CD14-positive monocyte (primary cell): ENCODE measurements around the gene NEGR1. TPM values are rescaled to one million over a fixed set of nuclear protein-coding genes. Genes with fewer than 3 reads are reported as not detected.

Experiments
- DNase-seq, 3 donors: peaks; one replicate each; pipeline ENCODE4 v3.0.0-alpha.2; 2011 to 2022
- H2AFZ ChIP-seq: 2 replicates; pipeline ENCODE4 v1.6.0; 2012; ENCODE audit warnings: mild to moderate bottlenecking, low read depth, low read length, inconsistent platforms; ENCODE audit not compliant: insufficient read depth, poor library complexity, severe bottlenecking
- H3K27ac ChIP-seq, 2 donors: 1 replicate in 1 of 2; 2 replicates in 1 of 2; pipeline ENCODE4 v1.5.1; 2012 to 2013; ENCODE audit warnings: low read length in 2 of 2, control low read depth in 1 of 2, inconsistent platforms in 1 of 2, low read depth in 1 of 2, mild to moderate bottlenecking in 1 of 2
- H3K27me3 ChIP-seq, 2 donors: one replicate each; pipeline versions ENCODE4 v1.6.0 to v1.6.1; 2011 to 2013; ENCODE audit warnings: low read length in 2 of 2; ENCODE audit not compliant: control insufficient read depth in 2 of 2, insufficient read depth in 2 of 2
- H3K36me3 ChIP-seq, 2 donors: replicated peaks in 1 of 2; 1 replicate in 1 of 2; 2 replicates in 1 of 2; pipeline versions ENCODE4 v1.5.1 to v1.6.1; 2012 to 2013; ENCODE audit warnings: low read length in 2 of 2, control low read depth in 1 of 2, inconsistent platforms in 1 of 2, mild to moderate bottlenecking in 1 of 2; ENCODE audit not compliant: insufficient read depth in 2 of 2, control insufficient read depth in 1 of 2
- H3K4me1 ChIP-seq, 2 donors: 1 replicate in 1 of 2; 2 replicates in 1 of 2; pipeline versions ENCODE4 v1.5.1 to v1.6.1; 2012 to 2013; ENCODE audit warnings: low read length in 2 of 2, control low read depth in 1 of 2, inconsistent platforms in 1 of 2, mild to moderate bottlenecking in 1 of 2, moderate library complexity in 1 of 2; ENCODE audit not compliant: insufficient read depth in 2 of 2, control insufficient read depth in 1 of 2
- H3K4me2 ChIP-seq: replicated peaks from 2 replicates; pipeline ENCODE3; 2012; ENCODE audit warnings: low read length, moderate library complexity, mild to moderate bottlenecking; ENCODE audit not compliant: poor library complexity, severe bottlenecking; ENCODE audit errors: extremely low read depth
- H3K4me3 ChIP-seq, 3 experiments: fragments of 200-600 bp in 1 of 3; sonication (generic) in 1 of 3; replicated peaks in 1 of 3; 1 replicate in 2 of 3; 2 replicates in 1 of 3; pipeline ENCODE4 v1.5.1; 2011 to 2013; ENCODE audit warnings: low read length in 3 of 3, mild to moderate bottlenecking in 3 of 3, control low read depth in 2 of 3, low read depth in 2 of 3, inconsistent platforms in 1 of 3, moderate library complexity in 1 of 3
- H3K79me2 ChIP-seq: 2 replicates; pipeline ENCODE4 v1.6.0; 2012; ENCODE audit warnings: mild to moderate bottlenecking, control low read depth, inconsistent platforms, low read length, moderate library complexity; ENCODE audit not compliant: insufficient read depth
- H3K9ac ChIP-seq: 2 replicates; pipeline ENCODE4 v1.6.0; 2017; ENCODE audit warnings: low read length, mild to moderate bottlenecking; ENCODE audit not compliant: insufficient read depth, poor library complexity, severe bottlenecking
- H3K9me3 ChIP-seq, 2 donors: replicated peaks in 1 of 2; 1 replicate in 1 of 2; 2 replicates in 1 of 2; pipeline versions ENCODE4 v1.5.1 to v1.6.1; 2012 to 2013; ENCODE audit warnings: low read length in 2 of 2, control low read depth in 1 of 2; ENCODE audit not compliant: control insufficient read depth in 1 of 2, insufficient read depth in 1 of 2
- H4K20me1 ChIP-seq: 2 replicates; pipeline ENCODE4 v1.6.0; 2012; ENCODE audit warnings: mild to moderate bottlenecking, low read length, control low read depth, moderate library complexity; ENCODE audit not compliant: insufficient read depth
- H3K27ac Mint-ChIP-seq, 7 donors: one replicate each; pipeline ENCODE4 v1.8.0; 2020; ENCODE audit warnings: mild to moderate bottlenecking in 7 of 7, mixed read lengths in 7 of 7, moderate library complexity in 6 of 7, inconsistent platforms in 2 of 7
- H3K27me3 Mint-ChIP-seq, 3 donors: one replicate each; pipeline ENCODE4 v1.8.0; 2021 to 2022; ENCODE audit warnings: low read depth in 3 of 3, mild to moderate bottlenecking in 3 of 3, mixed read lengths in 3 of 3, moderate library complexity in 3 of 3, inconsistent platforms in 1 of 3
- H3K36me3 Mint-ChIP-seq, 2 donors: one replicate each; pipeline ENCODE4 v1.8.0; 2020; ENCODE audit warnings: mixed read lengths in 2 of 2, inconsistent platforms in 1 of 2, mild to moderate bottlenecking in 1 of 2
- H3K4me1 Mint-ChIP-seq: one replicate; pipeline ENCODE4 v1.8.0; 2020; ENCODE audit warnings: mild to moderate bottlenecking, mixed read lengths
- H3K4me3 Mint-ChIP-seq, 2 donors: one replicate each; pipeline ENCODE4 v1.8.0; 2020; ENCODE audit warnings: mild to moderate bottlenecking in 2 of 2, mixed read lengths in 2 of 2, moderate library complexity in 1 of 2
- H3K9me3 Mint-ChIP-seq, 7 donors: one replicate each; pipeline ENCODE4 v1.8.0; 2020 to 2022; ENCODE audit warnings: mixed read lengths in 7 of 7, mild to moderate bottlenecking in 6 of 7, moderate library complexity in 6 of 7, inconsistent platforms in 2 of 7
- WGBS: methylation state at CpG from one replicate; pipeline ENCODE4 v1.1.5; 2013; ENCODE audit warnings: missing lambda C conversion rate; ENCODE audit not compliant: insufficient coverage; 5-methylcytosine and 5-hydroxymethylcytosine counted together
- intact Hi-C, 2 donors: fragments of 100-400 bp; cut with micrococcal nuclease; formaldehyde crosslinking; loops; one replicate each; pipeline versions ENCODE4 v1.15.0 to v1.15.1; 2023
- polyA plus RNA-seq, 3 donors: library from polyadenylated mRNA; depleted of rRNA in 1 of 3; unstranded in 2 of 3; stranded (reverse) in 1 of 3; fragments of 300-500 nt in 2 of 3; fragments of >200 nt in 1 of 3; fragmentation: Illumina TruSeq in 2 of 3; gene quantifications; 1 replicate in 2 of 3; 2 replicates in 1 of 3; pipeline ENCODE4 v1.2.3, GENCODE V29; 2012 to 2021
- TF ChIP-seq, protein P1 (sequence below): fragments of 200-600 bp; IDR thresholded peaks from one replicate; pipeline ENCODE4 v1.8.0; 2022; ENCODE audit warnings: antibody characterized with exemption, mild to moderate bottlenecking

The NEGR1 gene
- polyA plus RNA-seq, 3 donors: 0.03 to 0.15 (median 0.13) TPM

DNA sequence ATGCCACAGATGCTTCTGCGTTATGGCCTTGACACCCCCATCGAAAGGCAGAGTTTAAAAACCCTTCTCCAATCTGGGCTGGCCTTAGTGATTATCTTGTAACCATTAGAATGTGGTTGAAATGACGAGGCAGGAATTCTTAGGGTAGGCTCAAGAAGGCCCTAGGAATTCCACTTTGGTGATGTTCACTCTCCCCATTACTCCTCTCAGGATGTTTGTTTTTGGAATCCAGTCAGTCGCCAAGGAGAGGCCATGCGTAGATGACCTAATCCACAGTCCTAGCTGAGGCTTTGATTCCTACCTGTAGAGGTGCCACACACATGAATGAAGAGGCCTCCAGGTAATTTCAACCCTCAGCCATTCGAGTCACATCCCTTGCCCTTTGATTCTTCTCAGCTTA, 318.2 kb downstream of the NEGR1 start:
- no peak overlapping the region for H2AFZ ChIP-seq
- no peak overlapping the region for H3K4me2 ChIP-seq
- H3K27me3 ChIP-seq: no peaks in the 10 kb centered on the region
- intact Hi-C loops: no loop called here
- H3K36me3 Mint-ChIP-seq: no peaks in the 10 kb centered on the region
- H3K4me3 Mint-ChIP-seq: no peak overlapping the region
- WGBS: 100% methylated on average over 2 of the region's 6 CpGs
- H3K36me3 ChIP-seq: no peaks in the 10 kb centered on the region
- H3K27ac Mint-ChIP-seq: no peak overlapping the region
- no peaks in the 10 kb centered on the region for H4K20me1 ChIP-seq
- no peaks in the 10 kb centered on the region for H3K4me1 Mint-ChIP-seq
- peaks cover 0 to 1% (median 0%) of the 10 kb centered on the region in 7 donors for H3K9me3 Mint-ChIP-seq
- H3K9me3 ChIP-seq: no peaks in the 10 kb centered on the region
- no peak overlapping the region for H3K9ac ChIP-seq
- no peak for DNase-seq
- no peaks in the 10 kb centered on the region for H3K4me1 ChIP-seq
- no peak overlapping the region for H3K27ac ChIP-seq
- H3K27me3 Mint-ChIP-seq: peaks cover 0 to 2% (median 0%) of the 10 kb centered on the region in 3 donors
- TF ChIP-seq, protein P1, sequence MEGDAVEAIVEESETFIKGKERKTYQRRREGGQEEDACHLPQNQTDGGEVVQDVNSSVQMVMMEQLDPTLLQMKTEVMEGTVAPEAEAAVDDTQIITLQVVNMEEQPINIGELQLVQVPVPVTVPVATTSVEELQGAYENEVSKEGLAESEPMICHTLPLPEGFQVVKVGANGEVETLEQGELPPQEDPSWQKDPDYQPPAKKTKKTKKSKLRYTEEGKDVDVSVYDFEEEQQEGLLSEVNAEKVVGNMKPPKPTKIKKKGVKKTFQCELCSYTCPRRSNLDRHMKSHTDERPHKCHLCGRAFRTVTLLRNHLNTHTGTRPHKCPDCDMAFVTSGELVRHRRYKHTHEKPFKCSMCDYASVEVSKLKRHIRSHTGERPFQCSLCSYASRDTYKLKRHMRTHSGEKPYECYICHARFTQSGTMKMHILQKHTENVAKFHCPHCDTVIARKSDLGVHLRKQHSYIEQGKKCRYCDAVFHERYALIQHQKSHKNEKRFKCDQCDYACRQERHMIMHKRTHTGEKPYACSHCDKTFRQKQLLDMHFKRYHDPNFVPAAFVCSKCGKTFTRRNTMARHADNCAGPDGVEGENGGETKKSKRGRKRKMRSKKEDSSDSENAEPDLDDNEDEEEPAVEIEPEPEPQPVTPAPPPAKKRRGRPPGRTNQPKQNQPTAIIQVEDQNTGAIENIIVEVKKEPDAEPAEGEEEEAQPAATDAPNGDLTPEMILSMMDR: no peak
- no peaks in the 10 kb centered on the region for H3K79me2 ChIP-seq
- no peak overlapping the region for H3K4me3 ChIP-seq

GRCh38 chr1:71956613-71957285, 325.6 kb downstream of the NEGR1 start:
- TF ChIP-seq, protein P1: no peak
- Histone ChIP-seq H3K4me3 (no peak overlapping the region), H3K4me1 (no peaks in the 10 kb centered on the region), H3K9ac (no peak overlapping the region), H4K20me1 (no peaks in the 10 kb centered on the region), H3K9me3 (no peaks in the 10 kb centered on the region), H3K79me2 (no peaks in the 10 kb centered on the region), H3K27me3 (no peaks in the 10 kb centered on the region), H3K36me3 (no peaks in the 10 kb centered on the region), H2AFZ (no peak overlapping the region), H3K27ac (no peak overlapping the region), H3K4me2 (no peak overlapping the region)
- DNase-seq: no peak
- Mint-ChIP-seq H3K4me3 (no peak overlapping the region), H3K36me3 (no peaks in the 10 kb centered on the region), H3K9me3 (peaks cover 0 to 2% (median 0%) of the 10 kb centered on the region in 7 donors), H3K27ac (no peak overlapping the region), H3K27me3 (peaks cover 0 to 2% (median 0%) of the 10 kb centered on the region in 3 donors), H3K4me1 (no peaks in the 10 kb centered on the region)
- intact Hi-C loops: no loop called here
- no CpG with 5 or more reads among the region's 2 CpGs for WGBS
